AG09319 (cell line): ENCODE data around the gene CYP27B1.

Experiments
- DNase-seq: peaks from one replicate; pipeline ENCODE4 v3.0.0-alpha.2; 2010; ENCODE audit warnings: low read depth; ENCODE audit errors: extremely low read depth
- CTCF ChIP-seq: IDR thresholded peaks from 2 replicates; pipeline ENCODE4 v1.5.1; 2011; ENCODE audit warnings: low read depth, mild to moderate bottlenecking, inconsistent platforms, low read length, moderate library complexity

The CYP27B1 gene

GRCh38 chr12:57732270-57732669 is 34.6 kb downstream of the CYP27B1 start:
- no peak for TF ChIP-seq CTCF
- DNase-seq, result no peak

- DNase-seq, result no peak
- TF ChIP-seq CTCF, result no peak
Observed at GRCh38 chr12:57731411-57732080, 35.3 kb downstream of the CYP27B1 start.

- TF ChIP-seq CTCF, result no peak
- no peak for DNase-seq
Observed at GRCh38 chr12:57730336-57731067, 36.4 kb downstream of the CYP27B1 start.

GRCh38 chr12:57729321-57729844 is 37.5 kb downstream of the CYP27B1 start:
- no peak for TF ChIP-seq CTCF
- DNase-seq, result no peak

- no peak for DNase-seq
- no peak for TF ChIP-seq CTCF
Observed at GRCh38 chr12:57727758-57728395, 39.0 kb downstream of the CYP27B1 start.

GRCh38 chr12:57726884-57727757 is 39.8 kb downstream of the CYP27B1 start:
- no peak for DNase-seq
- peak; percentile 46 for TF ChIP-seq CTCF
